Suprapubic skin (tissue), 4 donors: ENCODE measurements around the gene PDGFB. TPM values are rescaled to one million over a fixed set of nuclear protein-coding genes. Genes with fewer than 3 reads are reported as not detected.

Experiments
- DNase-seq, 2 donors: peaks; one replicate each; pipeline ENCODE4 v3.0.0-alpha.2; 2019; ENCODE audit warnings: low spot score in 2 of 2
- H3K27ac ChIP-seq: fragments of 200-600 bp; sonication (generic); one replicate; pipeline ENCODE4 v1.5.1; 2019
- H3K27me3 ChIP-seq: fragments of 200-600 bp; sonication (generic); one replicate; pipeline ENCODE4 v1.5.1; 2019
- H3K36me3 ChIP-seq: fragments of 200-600 bp; sonication (generic); one replicate; pipeline ENCODE4 v1.5.1; 2019
- H3K4me1 ChIP-seq: fragments of 200-600 bp; sonication (generic); one replicate; pipeline ENCODE4 v1.5.1; 2019
- H3K4me3 ChIP-seq: fragments of 200-600 bp; sonication (generic); one replicate; pipeline ENCODE4 v1.5.1; 2019; ENCODE audit warnings: mild to moderate bottlenecking
- H3K9me3 ChIP-seq: fragments of 200-600 bp; sonication (generic); one replicate; pipeline ENCODE4 v1.5.1; 2019
- CTCF ChIP-seq, 2 donors: fragments of 200-600 bp in 1 of 2; fragments of 450-650 bp in 1 of 2; sonication (generic) in 1 of 2; IDR thresholded peaks; one replicate each; pipeline ENCODE4 v1.5.1; 2016 to 2019; ENCODE audit warnings: antibody characterized with exemption in 2 of 2, mild to moderate bottlenecking in 1 of 2, moderate library complexity in 1 of 2
- EP300 ChIP-seq: sonication (generic); formaldehyde crosslinking; IDR thresholded peaks from one replicate; pipeline ENCODE4 v1.6.1; 2017; ENCODE audit warnings: antibody characterized with exemption
- POLR2A ChIP-seq, 2 donors: fragments of 450-650 bp; IDR thresholded peaks; one replicate each; pipeline ENCODE4 v1.6.1; 2017; ENCODE audit warnings: antibody characterized with exemption in 2 of 2, mild to moderate bottlenecking in 2 of 2, moderate library complexity in 2 of 2
- POLR2AphosphoS5 ChIP-seq, 3 donors: sonication (generic); formaldehyde crosslinking; IDR thresholded peaks; one replicate each; pipeline ENCODE4 v1.6.1; 2017; ENCODE audit warnings: antibody characterized with exemption in 3 of 3
- WGBS: methylation state at CpG from one replicate; pipeline ENCODE4 v1.1.5; 2018; 5-methylcytosine and 5-hydroxymethylcytosine counted together
- total RNA-seq, 4 donors: library from RNA; depleted of rRNA; stranded (reverse); fragments of >200 nt; gene quantifications; one replicate each; pipeline ENCODE4 v1.1.0, GENCODE V29; 2016

The PDGFB gene
- total RNA-seq, 4 donors from 2014 or later = 10.5 to 20.6 (median 12.0) TPM

- peak in 1 of 2 donors; percentile 81 for DNase-seq
- Histone ChIP-seq H3K4me3 (no peak overlapping the region), H3K9me3 (no peaks in the 10 kb centered on the region), H3K27me3 (no peaks in the 10 kb centered on the region), H3K36me3 (no peaks in the 10 kb centered on the region), H3K27ac (peak overlapping the region; percentile 80), H3K4me1 (peaks cover 19% of the 10 kb centered on the region)
- TF ChIP-seq EP300 (no peak), POLR2A (IDR thresholded peaks at IDR 0.05) (no peak), POLR2AphosphoS5 (IDR thresholded peaks at IDR 0.05) (peak in 1 of 3 donors; percentile 67), CTCF (IDR thresholded peaks at IDR 0.05) (peak in 1 of 2 donors; percentile 24)
- 14% methylated on average over 11 of the region's 11 CpGs for WGBS
Measured at GRCh38 chr22:39185601-39186012, 59.2 kb downstream of the PDGFB start.

- peak overlapping the region; percentile 80 for H3K27ac ChIP-seq
- TF ChIP-seq POLR2AphosphoS5 (IDR thresholded peaks at IDR 0.05) (no peak), POLR2A (IDR thresholded peaks at IDR 0.05) (no peak), CTCF (IDR thresholded peaks at IDR 0.05) (no peak), EP300 (no peak)
- 71% methylated on average over 14 of the region's 23 CpGs for WGBS
- no peak overlapping the region for H3K4me3 ChIP-seq
- DNase-seq = peak in 1 of 2 donors; percentile 59
- no peaks in the 10 kb centered on the region for H3K36me3 ChIP-seq
- no peaks in the 10 kb centered on the region for H3K9me3 ChIP-seq
- peaks cover 19% of the 10 kb centered on the region for H3K4me1 ChIP-seq
- no peaks in the 10 kb centered on the region for H3K27me3 ChIP-seq
Measured at GRCh38 chr22:39184586-39185577, 59.9 kb downstream of the PDGFB start.

- 67% methylated on average over 12 of the region's 13 CpGs for WGBS
- no peak for TF ChIP-seq POLR2AphosphoS5 (IDR thresholded peaks at IDR 0.05)
- TF ChIP-seq POLR2A (IDR thresholded peaks at IDR 0.05) = no peak
- TF ChIP-seq CTCF (IDR thresholded peaks at IDR 0.05) = no peak
- TF ChIP-seq EP300 = no peak
- Histone ChIP-seq H3K4me3 (no peak overlapping the region), H3K36me3 (no peaks in the 10 kb centered on the region), H3K9me3 (no peaks in the 10 kb centered on the region), H3K4me1 (peaks cover 27% of the 10 kb centered on the region), H3K27ac (peak overlapping the region; percentile 18), H3K27me3 (no peaks in the 10 kb centered on the region)
- peak in 1 of 2 donors; percentile 48 for DNase-seq
Measured at GRCh38 chr22:39183991-39184585, 60.7 kb downstream of the PDGFB start.

- Histone ChIP-seq H3K4me3 (no peak overlapping the region), H3K36me3 (no peaks in the 10 kb centered on the region), H3K4me1 (peaks cover 32% of the 10 kb centered on the region), H3K9me3 (no peaks in the 10 kb centered on the region), H3K27ac (no peak overlapping the region), H3K27me3 (no peaks in the 10 kb centered on the region)
- WGBS = 72% methylated on average over 5 of the region's 6 CpGs
- peak in 1 of 2 donors; percentile 12 for DNase-seq
- TF ChIP-seq POLR2A (IDR thresholded peaks at IDR 0.05) = no peak
- no peak for TF ChIP-seq POLR2AphosphoS5 (IDR thresholded peaks at IDR 0.05)
- no peak for TF ChIP-seq EP300
- TF ChIP-seq CTCF (IDR thresholded peaks at IDR 0.05) = no peak
Measured at GRCh38 chr22:39182478-39183030, 62.2 kb downstream of the PDGFB start.

- no peaks in the 10 kb centered on the region for H3K27me3 ChIP-seq
- H3K4me3 ChIP-seq = no peak overlapping the region
- TF ChIP-seq POLR2AphosphoS5 (IDR thresholded peaks at IDR 0.05) (no peak), POLR2A (IDR thresholded peaks at IDR 0.05) (no peak), CTCF (IDR thresholded peaks at IDR 0.05) (no peak), EP300 (no peak)
- H3K9me3 ChIP-seq = no peaks in the 10 kb centered on the region
- 100% methylated on average over 5 of the region's 5 CpGs for WGBS
- DNase-seq = no peak
- H3K36me3 ChIP-seq = no peaks in the 10 kb centered on the region
- H3K27ac ChIP-seq = no peak overlapping the region
- H3K4me1 ChIP-seq = peaks cover 40% of the 10 kb centered on the region
Measured at GRCh38 chr22:39181778-39182177, 63.0 kb downstream of the PDGFB start.
